K562 (cell line): ENCODE measurements around the gene IQCN. TPM values are rescaled to one million over a fixed set of nuclear protein-coding genes. Genes with fewer than 3 reads are reported as not detected.

Source experiments
- CC2D1A ChIP-seq: fragments of 450-650 bp; IDR thresholded peaks from 2 replicates; pipeline ENCODE4 v1.6.1; 2017; ENCODE audit warnings: mild to moderate bottlenecking
- CXXC5 ChIP-seq: fragments of 250-450 bp; sonication (Bioruptor Pico); IDR thresholded peaks from 2 replicates; pipeline ENCODE4 v1.8.0; 2022; ENCODE audit warnings: inconsistent platforms, mild to moderate bottlenecking, moderate library complexity
- E2F5 ChIP-seq: sonication (generic); formaldehyde crosslinking; IDR thresholded peaks from 2 replicates; pipeline ENCODE4 v1.8.0; 2022; ENCODE audit warnings: mild to moderate bottlenecking, missing genetic modification reagents
- EP400 ChIP-seq: fragments of 450-650 bp; IDR thresholded peaks from 2 replicates; pipeline ENCODE4 v1.6.1; 2017; ENCODE audit warnings: antibody characterized with exemption, mild to moderate bottlenecking, moderate library complexity
- EZH2 ChIP-seq: IDR thresholded peaks from 2 replicates; pipeline ENCODE4 v1.6.1; 2012; ENCODE audit warnings: low read depth, mild to moderate bottlenecking, inconsistent platforms, low read length, borderline replicate concordance
- FOS ChIP-seq: IDR thresholded peaks from 3 replicates; pipeline ENCODE4 v1.6.1; 2011; ENCODE audit not compliant: insufficient read length; ENCODE audit errors: extremely low read depth
- FOXK2 ChIP-seq, 2 experiments: fragments of 450-650 bp; IDR thresholded peaks in 1 of 2; conservative IDR thresholded peaks in 1 of 2; 2 replicates each; pipeline ENCODE4 v1.6.1; 2016; ENCODE audit warnings: low read depth in 2 of 2, mild to moderate bottlenecking in 1 of 2
- GTF2A2 ChIP-seq: IDR thresholded peaks from 2 replicates; pipeline ENCODE4 v1.6.1; 2016; ENCODE audit warnings: mild to moderate bottlenecking, missing genetic modification characterization, missing compliant biosample characterization
- IFI16 ChIP-seq: fragments of 250-450 bp; sonication (Bioruptor Pico); IDR thresholded peaks from 2 replicates; pipeline ENCODE4 v2.1.2; 2022; ENCODE audit warnings: mild to moderate bottlenecking, inconsistent platforms
- IRF2 ChIP-seq: sonication (generic); formaldehyde crosslinking; IDR thresholded peaks from 2 replicates; pipeline ENCODE4 v1.8.1; 2022; ENCODE audit warnings: mild to moderate bottlenecking, missing genetic modification reagents
- LARP7 ChIP-seq: fragments of 450-650 bp; IDR thresholded peaks from 2 replicates; pipeline ENCODE4 v1.6.1; 2016
- MEIS2 ChIP-seq: fragments of 450-650 bp; IDR thresholded peaks from 2 replicates; pipeline ENCODE4 v1.6.1; 2014; ENCODE audit warnings: mild to moderate bottlenecking; ENCODE audit not compliant: partially characterized antibody
- MYBL2 ChIP-seq, 2 experiments: fragments of 450-650 bp in 1 of 2; sonication (generic) in 1 of 2; formaldehyde crosslinking in 1 of 2; IDR thresholded peaks; 2 replicates each; pipeline versions ENCODE4 v1.6.1 to v1.8.1; 2017 to 2022; ENCODE audit warnings: borderline replicate concordance in 1 of 2, inconsistent platforms in 1 of 2, low read depth in 1 of 2, mild to moderate bottlenecking in 1 of 2, missing genetic modification reagents in 1 of 2, moderate library complexity in 1 of 2
- NRF1 ChIP-seq, 2 experiments: fragments of 450-650 bp; IDR thresholded peaks in 1 of 2; conservative IDR thresholded peaks in 1 of 2; 2 replicates each; pipeline ENCODE4 v1.6.1; 2014; ENCODE audit warnings: mild to moderate bottlenecking in 2 of 2
- POLR2A ChIP-seq: fragments of 450-650 bp; conservative IDR thresholded peaks from 2 replicates; pipeline ENCODE4 v1.6.1; 2016
- PRMT5 ChIP-seq: sonication (generic); formaldehyde crosslinking; IDR thresholded peaks from 2 replicates; pipeline ENCODE4 v1.5.0; 2020; ENCODE audit warnings: missing genetic modification reagents
- RBM34 ChIP-seq: fragments of 200-400 bp; formaldehyde crosslinking; IDR thresholded peaks from 2 replicates; pipeline ENCODE4 v1.6.1; 2018; ENCODE audit warnings: low read length, borderline replicate concordance; ENCODE audit not compliant: insufficient read depth
- RCOR1 ChIP-seq, 2 experiments: IDR thresholded peaks; 2 replicates each; pipeline ENCODE4 v1.6.1; 2012; ENCODE audit warnings: low read depth in 2 of 2, low read length in 2 of 2, borderline replicate concordance in 1 of 2, improper control_type of control experiment in 1 of 2
- SAFB ChIP-seq: fragments of 200-400 bp; formaldehyde crosslinking; IDR thresholded peaks from 2 replicates; pipeline ENCODE4 v1.6.1; 2017; ENCODE audit warnings: low read depth, low read length, borderline replicate concordance
- SIN3B ChIP-seq: fragments of 450-650 bp; IDR thresholded peaks from 2 replicates; pipeline ENCODE4 v1.6.1; 2017; ENCODE audit warnings: low read depth, mild to moderate bottlenecking, moderate library complexity
- SMARCB1 ChIP-seq: IDR thresholded peaks from 2 replicates; pipeline ENCODE4 v1.6.1; 2011; ENCODE audit warnings: improper control_type of control experiment, low read depth; ENCODE audit not compliant: insufficient read length
- SMARCE1 ChIP-seq: fragments of 450-650 bp; IDR thresholded peaks from 2 replicates; pipeline ENCODE4 v1.7.1; 2016; ENCODE audit warnings: mild to moderate bottlenecking
- SP1 ChIP-seq: sonication (generic); formaldehyde crosslinking; IDR thresholded peaks from 2 replicates; pipeline ENCODE4 v1.8.1; 2022; ENCODE audit warnings: mild to moderate bottlenecking, missing genetic modification reagents
- THAP7 ChIP-seq: fragments of 250-450 bp; sonication (Bioruptor Pico); IDR thresholded peaks from 2 replicates; pipeline ENCODE4 v1.5.0; 2021
- XRCC5 ChIP-seq: fragments of 200-400 bp; formaldehyde crosslinking; IDR thresholded peaks from 2 replicates; pipeline ENCODE4 v1.6.1; 2017; ENCODE audit warnings: low read depth, mild to moderate bottlenecking, low read length
- ZKSCAN1 ChIP-seq: fragments of 150-350 bp; IDR thresholded peaks from 2 replicates; pipeline ENCODE4 v1.6.1; 2016; ENCODE audit warnings: low read depth, low read length
- ZKSCAN8 ChIP-seq: fragments of 200-800 bp; sonication (Bioruptor generic); IDR thresholded peaks from 2 replicates; pipeline ENCODE4 v1.6.1; 2016; ENCODE audit warnings: missing genetic modification characterization, missing compliant biosample characterization
- ZNF184 ChIP-seq: sonication (generic); formaldehyde crosslinking; IDR thresholded peaks from 2 replicates; pipeline ENCODE4 v1.5.0; 2020; ENCODE audit warnings: missing genetic modification reagents
- ZNF780A ChIP-seq: fragments of 250-450 bp; sonication (Bioruptor Pico); IDR thresholded peaks from 2 replicates; pipeline ENCODE4 v1.5.0; 2021; ENCODE audit warnings: mild to moderate bottlenecking
- polyA plus RNA-seq, 8 experiments: library from polyadenylated mRNA; depleted of rRNA in 4 of 8; stranded (reverse) in 5 of 8; unstranded in 3 of 8; fragments of >200 nt; fragmentation: Nextera tagmentation in 2 of 8; fragmentation: Illumina TruSeq in 1 of 8; extraction: Ambion mirVana in 2 of 8; extraction: Trizol in 1 of 8; gene quantifications; 2 replicates each; pipeline versions ENCODE4 v1.2.1 to v1.2.3, GENCODE V29; 2011 to 2014; ENCODE audit warnings: inconsistent platforms in 1 of 8, missing spikeins in 1 of 8
- total RNA-seq, 7 experiments: library from RNA; depleted of rRNA in 6 of 7; stranded (reverse); fragments of >200 nt in 6 of 7; fragmentation: Illumina TruSeq in 2 of 7; extraction: Trizol in 2 of 7; gene quantifications; 2 replicates each; pipeline versions ENCODE4 v1.2.1 to v1.2.3, GENCODE V29; 2011 to 2021; ENCODE audit warnings: low replicate concordance in 1 of 7
- TF ChIP-seq, protein P1 (sequence below): fragments of 250-450 bp; sonication (Bioruptor Pico); IDR thresholded peaks from 2 replicates; pipeline ENCODE4 v1.8.0; 2022; ENCODE audit warnings: inconsistent platforms, mild to moderate bottlenecking, moderate library complexity, borderline replicate concordance

The IQCN gene
- total and polyA plus RNA-seq, 9 of the 15 experiments (the other 6 are each of a cell fraction or from before 2014, with no cell fraction given) = 0.01 to 0.07 (median 0.04) TPM; not detected in 3

GRCh38 chr19:18274781-18275356 is 617 bp upstream of the IQCN start (continued):
- TF ChIP-seq, protein P1, sequence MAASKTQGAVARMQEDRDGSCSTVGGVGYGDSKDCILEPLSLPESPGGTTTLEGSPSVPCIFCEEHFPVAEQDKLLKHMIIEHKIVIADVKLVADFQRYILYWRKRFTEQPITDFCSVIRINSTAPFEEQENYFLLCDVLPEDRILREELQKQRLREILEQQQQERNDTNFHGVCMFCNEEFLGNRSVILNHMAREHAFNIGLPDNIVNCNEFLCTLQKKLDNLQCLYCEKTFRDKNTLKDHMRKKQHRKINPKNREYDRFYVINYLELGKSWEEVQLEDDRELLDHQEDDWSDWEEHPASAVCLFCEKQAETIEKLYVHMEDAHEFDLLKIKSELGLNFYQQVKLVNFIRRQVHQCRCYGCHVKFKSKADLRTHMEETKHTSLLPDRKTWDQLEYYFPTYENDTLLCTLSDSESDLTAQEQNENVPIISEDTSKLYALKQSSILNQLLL (CRISPR knock-in tag) = no peak
- TF ChIP-seq IRF2 (CRISPR knock-in tag) = no peak
- no peak for TF ChIP-seq FOXK2 (conservative IDR thresholded peaks at IDR 0.05 in 1 of 2, IDR thresholded peaks at IDR 0.05 in 1 of 2; ENCODE audit: low read depth in 2 of 2)
- no peak for TF ChIP-seq GTF2A2
- peak; percentile 67; the same call in 1 of the 2 replicates for TF ChIP-seq SP1 (CRISPR knock-in tag)
- peak; percentile 24 to 31; a peak in 2 of 4 replicates for TF ChIP-seq NRF1 (conservative IDR thresholded peaks at IDR 0.05 in 1 of 2, IDR thresholded peaks at IDR 0.05 in 1 of 2)
- TF ChIP-seq ZNF780A = no peak
- no peak for TF ChIP-seq MEIS2
- peak; percentile 65; the same call in 1 of the 2 replicates for TF ChIP-seq CC2D1A
- no peak for TF ChIP-seq SAFB
- no peak for TF ChIP-seq RBM34
- TF ChIP-seq XRCC5 = peak; percentile 10; the same call in 1 of the 2 replicates
- no peak for TF ChIP-seq E2F5 (CRISPR knock-in tag)
- TF ChIP-seq ZKSCAN8 (CRISPR knock-in tag) = no peak
- no peak for TF ChIP-seq ZKSCAN1
- TF ChIP-seq ZNF184 (CRISPR knock-in tag) = no peak
- TF ChIP-seq SIN3B = no peak
- TF ChIP-seq POLR2A = peak; percentile 77; the same call in 1 of the 2 replicates
- no peak for TF ChIP-seq THAP7 (CRISPR knock-in tag)
- 0 out of 4 replicates have a peak, but pooled peaks of 1 of the 2 experiments have one; percentile 25 for TF ChIP-seq RCOR1 (IDR thresholded peaks at IDR 0.05; ENCODE audit: borderline replicate concordance in 1 of 2, low read depth in 2 of 2, low read length in 2 of 2)
- TF ChIP-seq CXXC5 (CRISPR knock-in tag) = peak; percentile 60; the same call in 1 of the 2 replicates
- TF ChIP-seq MYBL2 (IDR thresholded peaks at IDR 0.05; ENCODE audit: low read depth) = no peak
- no peak for TF ChIP-seq MYBL2 (CRISPR knock-in tag; IDR thresholded peaks at IDR 0.05; ENCODE audit: borderline replicate concordance)
- peak; percentile 83 for TF ChIP-seq SMARCE1
- TF ChIP-seq SMARCB1 = no peak
- no peak for TF ChIP-seq EZH2
- peak; percentile 71 for TF ChIP-seq FOS
- no peak for TF ChIP-seq IFI16
- no peak for TF ChIP-seq PRMT5
- no peak for TF ChIP-seq LARP7
- TF ChIP-seq EP400 = peak; percentile 65
